H9 (cell line): ENCODE measurements around the gene DMAC2. TPM values are rescaled to one million over a fixed set of nuclear protein-coding genes. Genes with fewer than 3 reads are reported as not detected.

Experiments
- DNase-seq: peaks from one replicate; pipeline ENCODE4 v3.0.0-alpha.2; 2017
- H2AFZ ChIP-seq: one replicate; pipeline ENCODE4 v1.6.1; 2013; ENCODE audit warnings: mild to moderate bottlenecking, low read length, control low read depth, moderate library complexity
- H2AK5ac ChIP-seq: 2 replicates; pipeline ENCODE4 v1.6.1; 2013; ENCODE audit warnings: low read length, control low read depth, mixed read lengths; ENCODE audit not compliant: insufficient read length
- H2BK120ac ChIP-seq: one replicate; pipeline ENCODE4 v1.6.1; 2013; ENCODE audit warnings: low read depth, mild to moderate bottlenecking, low read length, control low read depth, inconsistent platforms; ENCODE audit not compliant: poor library complexity, severe bottlenecking
- H2BK12ac ChIP-seq: 2 replicates; pipeline ENCODE4 v1.6.1; 2013; ENCODE audit warnings: low read length, control low read depth, mixed read lengths, low read depth; ENCODE audit not compliant: insufficient read length
- H2BK15ac ChIP-seq: 2 replicates; pipeline ENCODE4 v1.6.1; 2013; ENCODE audit warnings: low read depth, low read length, control low read depth
- H2BK20ac ChIP-seq: one replicate; pipeline ENCODE4 v1.6.1; 2013; ENCODE audit warnings: low read depth, mild to moderate bottlenecking, low read length, control low read depth, inconsistent platforms; ENCODE audit not compliant: poor library complexity, severe bottlenecking
- H2BK5ac ChIP-seq: 2 replicates; pipeline ENCODE4 v1.6.1; 2013; ENCODE audit warnings: low read length, control low read depth, mixed read lengths; ENCODE audit not compliant: insufficient read length
- H3K14ac ChIP-seq: 2 replicates; pipeline ENCODE4 v1.6.1; 2013; ENCODE audit warnings: low read length, control low read depth; ENCODE audit not compliant: insufficient read depth
- H3K18ac ChIP-seq: 2 replicates; pipeline ENCODE4 v1.6.1; 2013; ENCODE audit warnings: low read depth, mild to moderate bottlenecking, mixed read lengths, low read length, control low read depth; ENCODE audit not compliant: insufficient read length
- H3K23ac ChIP-seq: 2 replicates; pipeline ENCODE4 v1.6.1; 2013; ENCODE audit warnings: low read length, control low read depth, mixed read lengths, low read depth; ENCODE audit not compliant: insufficient read length
- H3K23me2 ChIP-seq: 2 replicates; pipeline ENCODE4 v1.6.1; 2013; ENCODE audit warnings: low read depth, mild to moderate bottlenecking, mixed read lengths, low read length, control low read depth; ENCODE audit not compliant: insufficient read length, poor library complexity, severe bottlenecking
- H3K27ac ChIP-seq: 2 replicates; pipeline ENCODE4 v1.5.1; 2013; ENCODE audit warnings: low read length, control low read depth, mixed read lengths, low read depth; ENCODE audit not compliant: insufficient read length
- H3K27me3 ChIP-seq: 2 replicates; pipeline ENCODE4 v1.6.1; 2013; ENCODE audit warnings: low read length, control low read depth, inconsistent platforms; ENCODE audit not compliant: insufficient read depth
- H3K4ac ChIP-seq: 2 replicates; pipeline ENCODE4 v1.6.1; 2013; ENCODE audit warnings: low read depth, mild to moderate bottlenecking, control low read depth, inconsistent platforms, low read length, moderate library complexity
- H3K4me1 ChIP-seq: 2 replicates; pipeline ENCODE4 v1.6.1; 2013; ENCODE audit warnings: low read length, control low read depth, inconsistent platforms; ENCODE audit not compliant: insufficient read depth
- H3K4me2 ChIP-seq: 2 replicates; pipeline ENCODE4 v1.6.1; 2013; ENCODE audit warnings: low read length, control low read depth, mixed read lengths; ENCODE audit not compliant: insufficient read length, insufficient read depth
- H3K56ac ChIP-seq: 2 replicates; pipeline ENCODE4 v1.6.1; 2013; ENCODE audit warnings: low read depth, mild to moderate bottlenecking, mixed read lengths, low read length, control low read depth; ENCODE audit not compliant: insufficient read length
- H3K79me1 ChIP-seq: 2 replicates; pipeline ENCODE4 v1.6.1; 2013; ENCODE audit warnings: low read depth, mild to moderate bottlenecking, moderate library complexity, low read length, control low read depth, inconsistent platforms; ENCODE audit not compliant: insufficient read depth, poor library complexity, severe bottlenecking
- H3K79me2 ChIP-seq: 2 replicates; pipeline ENCODE4 v1.6.1; 2013; ENCODE audit warnings: low read length, control low read depth, inconsistent platforms; ENCODE audit not compliant: insufficient read depth
- H3K9ac ChIP-seq: 2 replicates; pipeline ENCODE4 v1.6.1; 2013; ENCODE audit warnings: low read length, control low read depth, mixed read lengths; ENCODE audit not compliant: insufficient read length; ENCODE audit errors: extremely low read depth
- H3K9me3 ChIP-seq: one replicate; pipeline ENCODE4 v1.6.1; 2013; ENCODE audit warnings: low read depth, low read length, inconsistent platforms; ENCODE audit not compliant: control insufficient read depth
- H3T11ph ChIP-seq: one replicate; pipeline ENCODE4 v1.6.1; 2013; ENCODE audit warnings: mild to moderate bottlenecking, low read length, control low read depth, inconsistent platforms
- H4K20me1 ChIP-seq: one replicate; pipeline ENCODE4 v1.6.1; 2013; ENCODE audit not compliant: control insufficient read depth, insufficient read length, insufficient read depth
- H4K5ac ChIP-seq: 2 replicates; pipeline ENCODE4 v1.6.1; 2013; ENCODE audit warnings: low read depth, mild to moderate bottlenecking, mixed read lengths, low read length, control low read depth; ENCODE audit not compliant: insufficient read length
- H4K8ac ChIP-seq: replicated peaks from 2 replicates; pipeline ENCODE4 v1.6.1; 2013; ENCODE audit warnings: low read length, control low read depth, mixed read lengths, low read depth; ENCODE audit not compliant: insufficient read length
- H4K91ac ChIP-seq: 2 replicates; pipeline ENCODE4 v1.6.1; 2013; ENCODE audit warnings: low read depth, mild to moderate bottlenecking, moderate library complexity, mixed read lengths, low read length, control low read depth; ENCODE audit not compliant: insufficient read length
- H3K27ac Mint-ChIP-seq, 3 experiments: 2 replicates in 2 of 3; 3 replicates in 1 of 3; pipeline ENCODE4 v1.8.0; 2020 to 2021; ENCODE audit warnings: mixed read lengths in 3 of 3, mild to moderate bottlenecking in 1 of 3, moderate library complexity in 1 of 3
- H3K27me3 Mint-ChIP-seq: 2 replicates; pipeline ENCODE4 v1.8.0; 2021; ENCODE audit warnings: low read depth, mild to moderate bottlenecking, moderate library complexity, mixed read lengths
- H3K36me3 Mint-ChIP-seq, 3 experiments: 2 replicates in 2 of 3; 3 replicates in 1 of 3; pipeline ENCODE4 v1.8.0; 2020 to 2021; ENCODE audit warnings: low read depth in 3 of 3, mixed read lengths in 3 of 3; ENCODE audit not compliant: insufficient read depth in 1 of 3
- H3K4me1 Mint-ChIP-seq, 2 experiments: 2 replicates each; pipeline ENCODE4 v1.8.0; 2020; ENCODE audit warnings: mixed read lengths in 2 of 2
- H3K4me3 Mint-ChIP-seq, 2 experiments: 2 replicates in 1 of 2; 3 replicates in 1 of 2; pipeline ENCODE4 v1.8.0; 2020 to 2021; ENCODE audit warnings: mild to moderate bottlenecking in 2 of 2, mixed read lengths in 2 of 2, moderate library complexity in 1 of 2
- H3K9me3 Mint-ChIP-seq, 2 experiments: 2 replicates in 1 of 2; 3 replicates in 1 of 2; pipeline ENCODE4 v1.8.0; 2020; ENCODE audit warnings: mild to moderate bottlenecking in 2 of 2, mixed read lengths in 2 of 2, moderate library complexity in 1 of 2
- WGBS: extraction: QIAGEN DNeasy Blood & Tissue Kit; methylation state at CpG from one replicate; pipeline ENCODE4 v1.1.7; 2013; ENCODE audit warnings: missing lambda C conversion rate, low lambda C conversion rate, mixed read lengths; ENCODE audit not compliant: insufficient read length; ENCODE audit errors: extremely low coverage; 5-methylcytosine and 5-hydroxymethylcytosine counted together
- total RNA-seq: library from RNA; stranded (reverse); gene quantifications from 2 replicates; pipeline ENCODE4 v1.2.1, GENCODE V29; 2021
- TF ChIP-seq, protein P1 (sequence below): fragments of 200-600 bp; sonication (generic); conservative IDR thresholded peaks from 3 replicates; pipeline ENCODE4 v1.8.0; 2021; ENCODE audit warnings: antibody characterized with exemption, mild to moderate bottlenecking

DMAC2 gene
- total RNA-seq, 1 experiment from 2014 or later = 70.5 TPM

DNA sequence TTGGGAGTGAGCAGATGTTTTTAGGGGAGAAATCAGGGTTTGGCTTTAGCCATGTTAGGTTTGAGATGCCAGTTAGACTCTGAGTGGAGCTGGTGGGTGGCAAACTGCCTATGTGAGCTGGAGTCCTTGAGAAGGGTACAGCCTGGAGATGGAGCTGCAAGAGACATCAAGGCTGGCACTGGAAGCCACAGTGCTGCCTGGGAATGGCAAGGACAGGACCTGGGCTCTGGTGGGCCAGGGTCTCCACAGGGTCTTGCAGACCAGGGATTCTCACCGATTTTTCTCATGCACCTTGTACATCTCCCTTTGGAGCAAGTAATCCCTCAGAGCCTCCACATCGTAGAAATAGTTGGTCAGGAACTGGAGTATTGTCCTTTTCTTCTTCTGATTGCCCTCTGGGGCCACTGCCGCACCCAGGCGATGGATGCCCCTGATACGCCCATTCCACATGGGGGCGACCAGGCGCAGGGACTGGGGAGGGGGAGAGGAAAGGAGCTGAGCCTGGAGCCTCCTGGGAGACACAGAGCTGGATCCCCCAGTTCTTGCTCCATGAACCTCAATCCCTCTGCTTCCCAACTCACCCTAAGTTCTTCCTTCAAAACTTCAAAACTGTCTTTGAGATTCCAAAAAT lies 1.7 kb downstream of the DMAC2 start:
- H3K9ac ChIP-seq = no peak overlapping the region
- no peak overlapping the region for H3K14ac ChIP-seq
- no peaks in the 10 kb centered on the region for H3K27me3 ChIP-seq
- no peak overlapping the region for H2BK20ac ChIP-seq
- Mint-ChIP-seq H3K27me3 (peaks cover 5% of the 10 kb centered on the region; the same call in 1 of the 2 replicates), H3K9me3 (peaks cover 0 to 3% of the 10 kb centered on the region in 2 experiments; a peak in 1 of 5 replicates), H3K27ac (no peak overlapping the region), H3K4me3 (peak overlapping the region in 1 of 2 experiments; percentile 27; a peak in 1 of 5 replicates), H3K36me3 (peaks cover 6 to 20% (median 14%) of the 10 kb centered on the region in 3 experiments), H3K4me1 (0 out of 4 replicates have a peak, but pooled peaks cover 0 to 4% of the 10 kb centered on the region in 2 experiments)
- H3K18ac ChIP-seq = no peak overlapping the region
- H4K5ac ChIP-seq = no peak overlapping the region
- no peak overlapping the region for H3K27ac ChIP-seq
- no peaks in the 10 kb centered on the region for H3K9me3 ChIP-seq
- H3K4ac ChIP-seq = no peak overlapping the region
- H2AK5ac ChIP-seq = no peak overlapping the region
- no peak overlapping the region for H3K4me2 ChIP-seq
- no peak overlapping the region for H3T11ph ChIP-seq
- H3K4me1 ChIP-seq = no peaks in the 10 kb centered on the region
- H2BK120ac ChIP-seq = no peak overlapping the region
- peaks cover 3% of the 10 kb centered on the region for H3K79me1 ChIP-seq
- TF ChIP-seq, protein P1, sequence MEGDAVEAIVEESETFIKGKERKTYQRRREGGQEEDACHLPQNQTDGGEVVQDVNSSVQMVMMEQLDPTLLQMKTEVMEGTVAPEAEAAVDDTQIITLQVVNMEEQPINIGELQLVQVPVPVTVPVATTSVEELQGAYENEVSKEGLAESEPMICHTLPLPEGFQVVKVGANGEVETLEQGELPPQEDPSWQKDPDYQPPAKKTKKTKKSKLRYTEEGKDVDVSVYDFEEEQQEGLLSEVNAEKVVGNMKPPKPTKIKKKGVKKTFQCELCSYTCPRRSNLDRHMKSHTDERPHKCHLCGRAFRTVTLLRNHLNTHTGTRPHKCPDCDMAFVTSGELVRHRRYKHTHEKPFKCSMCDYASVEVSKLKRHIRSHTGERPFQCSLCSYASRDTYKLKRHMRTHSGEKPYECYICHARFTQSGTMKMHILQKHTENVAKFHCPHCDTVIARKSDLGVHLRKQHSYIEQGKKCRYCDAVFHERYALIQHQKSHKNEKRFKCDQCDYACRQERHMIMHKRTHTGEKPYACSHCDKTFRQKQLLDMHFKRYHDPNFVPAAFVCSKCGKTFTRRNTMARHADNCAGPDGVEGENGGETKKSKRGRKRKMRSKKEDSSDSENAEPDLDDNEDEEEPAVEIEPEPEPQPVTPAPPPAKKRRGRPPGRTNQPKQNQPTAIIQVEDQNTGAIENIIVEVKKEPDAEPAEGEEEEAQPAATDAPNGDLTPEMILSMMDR = no peak
- H4K20me1 ChIP-seq = no peaks in the 10 kb centered on the region
- H2BK15ac ChIP-seq = no peak overlapping the region
- H2AFZ ChIP-seq = no peak overlapping the region
- no peak overlapping the region for H4K91ac ChIP-seq
- H2BK12ac ChIP-seq = no peak overlapping the region
- no peak overlapping the region for H2BK5ac ChIP-seq
- H3K79me2 ChIP-seq = no peaks in the 10 kb centered on the region
- WGBS = no CpG with 5 or more reads among the region's 7 CpGs
- H3K23me2 ChIP-seq = no peaks in the 10 kb centered on the region
- no peak overlapping the region for H3K56ac ChIP-seq
- DNase-seq = no peak
- no peak overlapping the region for H3K23ac ChIP-seq
- no peak overlapping the region for H4K8ac ChIP-seq
